HepG2 (cell line): ENCODE results near the gene MYCBPAP. TPM values are rescaled to one million over a fixed set of nuclear protein-coding genes. Genes with fewer than 3 reads are reported as not detected.
A peak's percentile ranks its signal among the peaks of the same experiment; 100 is the strongest.

Experiments used
- ARNTL ChIP-seq: sonication (generic); formaldehyde crosslinking; IDR thresholded peaks from 2 replicates; pipeline ENCODE4 v1.4.0; 2020; ENCODE audit warnings: mild to moderate bottlenecking, missing genetic modification reagents
- ESRRA ChIP-seq: sonication (generic); formaldehyde crosslinking; IDR thresholded peaks from 2 replicates; pipeline ENCODE4 v1.5.1; 2020; ENCODE audit warnings: mild to moderate bottlenecking, low read depth, missing genetic modification reagents
- HOXA7 ChIP-seq: sonication (generic); formaldehyde crosslinking; IDR thresholded peaks from 2 replicates; pipeline ENCODE4 v1.8.1; 2022; ENCODE audit warnings: mild to moderate bottlenecking, missing genetic modification reagents, moderate library complexity
- KLF6 ChIP-seq: IDR thresholded peaks from 2 replicates; pipeline ENCODE4 v1.8.0; 2016; ENCODE audit warnings: missing biosample characterization, missing genetic modification reagents
- MTF2 ChIP-seq: sonication (generic); formaldehyde crosslinking; IDR thresholded peaks from 2 replicates; pipeline ENCODE4 v1.5.0; 2020; ENCODE audit warnings: missing genetic modification reagents, borderline replicate concordance
- MXD4 ChIP-seq: IDR thresholded peaks from 2 replicates; pipeline ENCODE4 v1.6.1; 2016; ENCODE audit warnings: mild to moderate bottlenecking, missing biosample characterization, missing genetic modification reagents
- NKX3-1 ChIP-seq: sonication (generic); formaldehyde crosslinking; IDR thresholded peaks from 2 replicates; pipeline ENCODE4 v1.5.0; 2020; ENCODE audit warnings: missing genetic modification reagents
- REPIN1 ChIP-seq: sonication (generic); formaldehyde crosslinking; IDR thresholded peaks from 2 replicates; pipeline ENCODE4 v1.8.0; 2022; ENCODE audit warnings: missing genetic modification reagents, low read depth, mild to moderate bottlenecking, borderline replicate concordance
- ZBTB40 ChIP-seq, 2 experiments: fragments of 450-650 bp in 1 of 2; sonication (generic) in 1 of 2; formaldehyde crosslinking in 1 of 2; IDR thresholded peaks; 2 replicates each; pipeline versions ENCODE4 v1.6.1 to v1.8.0; 2016 to 2022; ENCODE audit warnings: antibody characterized with exemption in 1 of 2, mild to moderate bottlenecking in 1 of 2, missing genetic modification reagents in 1 of 2
- ZNF383 ChIP-seq: sonication (generic); formaldehyde crosslinking; IDR thresholded peaks from 2 replicates; pipeline ENCODE4 v1.4.0; 2020; ENCODE audit warnings: missing genetic modification reagents, mild to moderate bottlenecking, borderline replicate concordance
- ZNF580 ChIP-seq: IDR thresholded peaks from 2 replicates; pipeline ENCODE4 v1.6.1; 2016; ENCODE audit warnings: low read depth, borderline replicate concordance
- ZNF790 ChIP-seq: sonication (generic); formaldehyde crosslinking; IDR thresholded peaks from 2 replicates; pipeline ENCODE4 v1.8.0; 2022; ENCODE audit warnings: missing genetic modification reagents, mild to moderate bottlenecking, borderline replicate concordance
- polyA plus RNA-seq, 8 experiments: library from polyadenylated mRNA; depleted of rRNA in 3 of 8; stranded (reverse) in 7 of 8; unstranded in 1 of 8; fragments of >200 nt; fragmentation: Illumina TruSeq in 4 of 8; extraction: Trizol in 4 of 8; gene quantifications; 2 replicates each; pipeline versions ENCODE4 v1.2.1 to v1.2.3, GENCODE V29; 2011 to 2016; ENCODE audit warnings: low read depth in 4 of 8, missing spikeins in 1 of 8, mixed read lengths in 1 of 8; ENCODE audit not compliant: insufficient read depth in 1 of 8
- total RNA-seq, 5 experiments: library from RNA; depleted of rRNA; stranded (reverse); fragments of >200 nt; fragmentation: Illumina TruSeq; extraction: Trizol; gene quantifications; 2 replicates each; pipeline ENCODE4 v1.2.3, GENCODE V29; 2016; ENCODE audit warnings: low read depth in 1 of 5

The MYCBPAP gene
- total and polyA plus RNA-seq, 2 of the 13 experiments (the other 11 are each of a cell fraction or from before 2014, with no cell fraction given): 0.22 to 0.24 TPM

- TF ChIP-seq ZBTB40 (IDR thresholded peaks at IDR 0.05): no peak
- no peak; the same call in 1 of the 2 replicates for TF ChIP-seq ZBTB40 (CRISPR knock-in tag; IDR thresholded peaks at IDR 0.05)
- TF ChIP-seq ZNF580: peak; percentile 82; the same call in 1 of the 2 replicates
- TF ChIP-seq ESRRA (CRISPR knock-in tag): 0 out of 2 replicates have a peak, but pooled peaks have one; percentile 58
- TF ChIP-seq ZNF383 (CRISPR knock-in tag): no peak
- TF ChIP-seq HOXA7 (CRISPR knock-in tag): no peak
- TF ChIP-seq MTF2 (CRISPR knock-in tag): no peak
- TF ChIP-seq KLF6 (CRISPR knock-in tag): no peak
- TF ChIP-seq NKX3-1 (CRISPR knock-in tag): no peak
- 0 out of 2 replicates have a peak, but pooled peaks have one; percentile 45 for TF ChIP-seq ARNTL
- TF ChIP-seq MXD4 (CRISPR knock-in tag): 0 out of 2 replicates have a peak, but pooled peaks have one; percentile 47
- TF ChIP-seq ZNF790 (CRISPR knock-in tag): no peak
- no peak for TF ChIP-seq REPIN1 (CRISPR knock-in tag)
Measured at GRCh38 chr17:50482516-50482915, 25.7 kb upstream of the MYCBPAP start (continued).
